ENCODE results near the gene NAB1. TPM values are rescaled to one million over a fixed set of nuclear protein-coding genes. Genes with fewer than 3 reads are reported as not detected.

The NAB1 gene
- total and polyA plus RNA-seq, 2 donors from 2014 or later, result 10.4 to 45.0 TPM

DNA sequence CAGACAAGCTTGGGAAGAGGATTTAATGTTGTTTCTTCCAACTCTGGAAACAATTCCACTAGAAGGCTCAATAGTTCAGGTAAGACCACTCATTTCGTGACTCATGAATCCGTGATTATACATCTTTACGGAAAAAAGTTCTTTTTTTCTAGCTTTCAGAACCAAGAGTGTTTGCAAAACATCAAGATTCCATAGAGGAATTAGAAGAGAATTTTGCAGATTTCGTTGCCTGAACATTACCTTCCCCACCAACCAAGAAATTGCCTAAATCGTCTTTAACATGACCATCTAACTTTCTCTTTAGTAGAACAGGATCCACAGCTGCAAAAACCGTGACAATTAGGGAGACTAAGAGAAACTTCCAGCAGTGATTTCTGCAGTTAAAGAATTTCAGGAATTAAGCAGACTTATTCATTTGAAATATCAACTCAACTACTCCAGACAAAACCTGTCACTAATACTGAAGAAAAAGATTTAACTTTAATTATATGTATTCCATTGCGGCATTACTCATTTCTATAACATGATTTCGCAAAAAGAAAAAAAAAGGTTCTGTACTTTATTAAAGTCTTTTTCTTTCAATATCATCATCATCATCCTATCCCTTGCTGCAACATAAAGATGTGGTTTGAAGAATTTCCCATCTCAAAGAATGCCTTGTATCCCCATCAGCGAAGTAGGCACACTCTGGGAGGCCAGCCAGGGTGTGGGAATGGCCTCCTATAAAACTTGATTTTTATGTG, 1.9 kb upstream of the NAB1 start:
- H3K9ac ChIP-seq (ENCODE audit: low read length in 3 of 3), result no peak overlapping the region
- H3K27ac ChIP-seq (ENCODE audit: low read depth in 2 of 2, low read length in 2 of 2), result no peak overlapping the region
- intact Hi-C loops (cut with DNase I), result no loop called here
- peaks cover 0 to 4% (median 0%) of the 10 kb centered on the region in 3 donors for H3K4me1 ChIP-seq (ENCODE audit: control insufficient read depth in 2 of 3, insufficient read depth in 2 of 3, low read depth in 1 of 3, low read length in 3 of 3)
- DNase-seq, result no peak
- H3K9me3 ChIP-seq (ENCODE audit: control insufficient read depth in 2 of 3, insufficient read depth in 1 of 3, low read length in 3 of 3), result no peaks in the 10 kb centered on the region
- H3K4me3 ChIP-seq (ENCODE audit: low read length in 3 of 3), result no peak overlapping the region
- H3K27me3 ChIP-seq (ENCODE audit: control insufficient read depth, insufficient read depth, low read length), result no peaks in the 10 kb centered on the region
- TF ChIP-seq, protein P1, sequence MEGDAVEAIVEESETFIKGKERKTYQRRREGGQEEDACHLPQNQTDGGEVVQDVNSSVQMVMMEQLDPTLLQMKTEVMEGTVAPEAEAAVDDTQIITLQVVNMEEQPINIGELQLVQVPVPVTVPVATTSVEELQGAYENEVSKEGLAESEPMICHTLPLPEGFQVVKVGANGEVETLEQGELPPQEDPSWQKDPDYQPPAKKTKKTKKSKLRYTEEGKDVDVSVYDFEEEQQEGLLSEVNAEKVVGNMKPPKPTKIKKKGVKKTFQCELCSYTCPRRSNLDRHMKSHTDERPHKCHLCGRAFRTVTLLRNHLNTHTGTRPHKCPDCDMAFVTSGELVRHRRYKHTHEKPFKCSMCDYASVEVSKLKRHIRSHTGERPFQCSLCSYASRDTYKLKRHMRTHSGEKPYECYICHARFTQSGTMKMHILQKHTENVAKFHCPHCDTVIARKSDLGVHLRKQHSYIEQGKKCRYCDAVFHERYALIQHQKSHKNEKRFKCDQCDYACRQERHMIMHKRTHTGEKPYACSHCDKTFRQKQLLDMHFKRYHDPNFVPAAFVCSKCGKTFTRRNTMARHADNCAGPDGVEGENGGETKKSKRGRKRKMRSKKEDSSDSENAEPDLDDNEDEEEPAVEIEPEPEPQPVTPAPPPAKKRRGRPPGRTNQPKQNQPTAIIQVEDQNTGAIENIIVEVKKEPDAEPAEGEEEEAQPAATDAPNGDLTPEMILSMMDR (IDR thresholded peaks at IDR 0.05; ENCODE audit: borderline replicate concordance, extremely low read depth, insufficient read depth), result no peak
- FAIRE-seq, result no peak
- no peaks in the 10 kb centered on the region for H3K36me3 ChIP-seq (ENCODE audit: control insufficient read depth in 2 of 3, insufficient read depth in 3 of 3, low read length in 3 of 3)

- Histone ChIP-seq H3K4me1 (ENCODE audit: control insufficient read depth in 2 of 3, insufficient read depth in 2 of 3, low read depth in 1 of 3, low read length in 3 of 3) (peaks cover 0 to 4% (median 0%) of the 10 kb centered on the region in 3 donors), H3K36me3 (ENCODE audit: control insufficient read depth in 2 of 3, insufficient read depth in 3 of 3, low read length in 3 of 3) (no peaks in the 10 kb centered on the region), H3K9ac (ENCODE audit: low read length in 3 of 3) (peak overlapping the region in 2 of 3 donors; percentile 14 to 56), H3K4me3 (ENCODE audit: low read length in 3 of 3) (peak overlapping the region; percentile 60 to 73 (median 71)), H3K27ac (ENCODE audit: low read depth in 2 of 2, low read length in 2 of 2) (peak overlapping the region; percentile 59 to 78), H3K27me3 (ENCODE audit: control insufficient read depth, insufficient read depth, low read length) (no peaks in the 10 kb centered on the region), H3K9me3 (ENCODE audit: control insufficient read depth in 2 of 3, insufficient read depth in 1 of 3, low read length in 3 of 3) (no peaks in the 10 kb centered on the region)
- intact Hi-C loops (cut with DNase I), result no loop called here
- DNase-seq (peak; percentile 88 to 97 (median 92)), FAIRE-seq (no peak)
- TF ChIP-seq, protein P1 (IDR thresholded peaks at IDR 0.05; ENCODE audit: borderline replicate concordance, extremely low read depth, insufficient read depth), result no peak
These were observed 421 bp upstream of the NAB1 start for GRCh38 chr2:190648289-190649034.

GRCh38 chr2:190649798-190650390, 1.0 kb downstream of the NAB1 start:
- Histone ChIP-seq H3K27me3 (ENCODE audit: control insufficient read depth, insufficient read depth, low read length) (no peaks in the 10 kb centered on the region), H3K27ac (ENCODE audit: low read depth in 2 of 2, low read length in 2 of 2) (peak overlapping the region; percentile 85 to 91), H3K4me1 (ENCODE audit: control insufficient read depth in 2 of 3, insufficient read depth in 2 of 3, low read depth in 1 of 3, low read length in 3 of 3) (peaks cover 0 to 4% (median 0%) of the 10 kb centered on the region in 3 donors), H3K36me3 (ENCODE audit: control insufficient read depth in 2 of 3, insufficient read depth in 3 of 3, low read length in 3 of 3) (no peaks in the 10 kb centered on the region), H3K9me3 (ENCODE audit: control insufficient read depth in 2 of 3, insufficient read depth in 1 of 3, low read length in 3 of 3) (no peaks in the 10 kb centered on the region), H3K4me3 (ENCODE audit: low read length in 3 of 3) (peak overlapping the region; percentile 72 to 97 (median 83)), H3K9ac (ENCODE audit: low read length in 3 of 3) (peak overlapping the region; percentile 41 to 97 (median 73))
- DNase-seq, result peak in 2 of 5 donors; percentile 61 to 77
- no peak for FAIRE-seq
- intact Hi-C loops (cut with DNase I), result loop anchor here (10.0 kb wide), 1 partner anchor 115 kb away; the partner anchor contains the start of gene NEMP2
- TF ChIP-seq, protein P1 (IDR thresholded peaks at IDR 0.05; ENCODE audit: borderline replicate concordance, extremely low read depth, insufficient read depth), result no peak

Measured in kidney (tissue), 14 donors.